NCI-H1092 treated with DMSO at 0.1 percent for 48 hours (cell line): ENCODE results near the gene HK3.

Source experiments
- DNase-seq: peaks from one replicate; lab custom pipeline; 2025; lab: John Stamatoyannopoulos, UW

HK3 gene

GRCh38 chr5:176899296-176899891, at the start of gene HK3:
Gene HK3, minus strand, starts transcription at chr5:176899346. Its CDS starts 3,187 bp downstream, at chr5:176896159.
- DNase-seq = no peak

- no peak for DNase-seq
Observed at GRCh38 chr5:176948458-176948857, 49.3 kb upstream of the HK3 start.

GRCh38 chr5:176947847-176948246, 48.7 kb upstream of the HK3 start:
- DNase-seq = no peak

GRCh38 chr5:176944268-176944667, 45.1 kb upstream of the HK3 start:
- DNase-seq = no peak

GRCh38 chr5:176943816-176944215, 44.7 kb upstream of the HK3 start:
- no peak for DNase-seq

GRCh38 chr5:176941951-176942350, 42.8 kb upstream of the HK3 start:
- no peak for DNase-seq

- no peak for DNase-seq
Observed at GRCh38 chr5:176938472-176938871, 39.3 kb upstream of the HK3 start.

- no peak for DNase-seq
Observed at GRCh38 chr5:176935017-176935416, 35.9 kb upstream of the HK3 start.

- DNase-seq = no peak
Observed at GRCh38 chr5:176934309-176934930, 35.3 kb upstream of the HK3 start.

- DNase-seq = no peak
Observed at GRCh38 chr5:176929654-176930053, 30.5 kb upstream of the HK3 start.

GRCh38 chr5:176927562-176927961, 28.4 kb upstream of the HK3 start:
- DNase-seq = no peak

GRCh38 chr5:176922817-176923216, 23.7 kb upstream of the HK3 start:
- no peak for DNase-seq

- DNase-seq = no peak
Observed at GRCh38 chr5:176921714-176922113, 22.6 kb upstream of the HK3 start.

GRCh38 chr5:176918613-176919012, 19.5 kb upstream of the HK3 start:
- no peak for DNase-seq

- no peak for DNase-seq
Observed at GRCh38 chr5:176916337-176916736, 17.2 kb upstream of the HK3 start.

GRCh38 chr5:176915906-176916305, 16.8 kb upstream of the HK3 start:
- DNase-seq = no peak

GRCh38 chr5:176912115-176912514, 13.0 kb upstream of the HK3 start:
- DNase-seq = no peak

GRCh38 chr5:176908675-176909368, 9.7 kb upstream of the HK3 start:
- no peak for DNase-seq

- DNase-seq = no peak
Observed at GRCh38 chr5:176906796-176907195, 7.7 kb upstream of the HK3 start.

- no peak for DNase-seq
Observed at GRCh38 chr5:176906126-176906525, 7.0 kb upstream of the HK3 start.

GRCh38 chr5:176904276-176904675, 5.1 kb upstream of the HK3 start:
- DNase-seq = no peak

- DNase-seq = no peak
Observed at GRCh38 chr5:176902911-176903664, 3.9 kb upstream of the HK3 start.
